H1 (cell line): ENCODE results near the gene B3GALT5. TPM values are rescaled to one million over a fixed set of nuclear protein-coding genes. Genes with fewer than 3 reads are reported as not detected.
A peak's percentile ranks its signal among the peaks of the same experiment; 100 is the strongest.

ENCODE experiments used
- CTCF ChIA-PET: fragments of 300-600 bp; sonication (Branson Sonifier 250); formaldehyde crosslinking; loops from one replicate; lab custom pipeline; 2021; ENCODE audit not compliant: partially characterized antibody; lab: Charles Lee
- POLR2A ChIA-PET: fragments of 300-600 bp; sonication (Branson Sonifier 250); formaldehyde crosslinking; loops from one replicate; lab custom pipeline; 2021; ENCODE audit warnings: inconsistent platforms; ENCODE audit not compliant: partially characterized antibody; lab: Charles Lee
- DNase-seq, 2 experiments: peaks; one replicate each; pipeline versions ENCODE4 v3.0.0 to v3.0.0-alpha.2; 2010 to 2022; ENCODE audit warnings: low spot score in 2 of 2, low read depth in 1 of 2, mixed read lengths in 1 of 2
- FAIRE-seq: peaks from 2 replicates; lab custom pipeline; 2011; peaks lifted over from hg19 to GRCh38; lab: Jason Lieb, UNC
- H2AFZ ChIP-seq: 2 replicates; pipeline ENCODE4 v1.8.1; 2012; ENCODE audit warnings: low read length, inconsistent platforms
- H2AK5ac ChIP-seq: 2 replicates; pipeline ENCODE4 v1.6.1; 2013; ENCODE audit warnings: low read depth, low read length
- H2BK120ac ChIP-seq: replicated peaks from 2 replicates; pipeline ENCODE3; 2013; ENCODE audit warnings: low read depth, low read length, inconsistent platforms
- H2BK12ac ChIP-seq: 2 replicates; pipeline ENCODE4 v1.6.1; 2013; ENCODE audit warnings: low read depth, low read length
- H2BK15ac ChIP-seq: 2 replicates; pipeline ENCODE4 v1.6.1; 2013; ENCODE audit warnings: low read length
- H2BK20ac ChIP-seq: 2 replicates; pipeline ENCODE4 v1.6.1; 2013; ENCODE audit warnings: low read length
- H2BK5ac ChIP-seq: 2 replicates; pipeline ENCODE4 v1.6.1; 2013; ENCODE audit warnings: low read depth, low read length
- H3K14ac ChIP-seq: 2 replicates; pipeline ENCODE4 v1.6.1; 2013; ENCODE audit warnings: inconsistent platforms; ENCODE audit not compliant: insufficient read length
- H3K18ac ChIP-seq: 2 replicates; pipeline ENCODE4 v1.6.1; 2013; ENCODE audit warnings: low read length; ENCODE audit errors: extremely low read depth
- H3K23ac ChIP-seq: 2 replicates; pipeline ENCODE4 v1.6.1; 2013; ENCODE audit warnings: inconsistent platforms; ENCODE audit not compliant: insufficient read length
- H3K23me2 ChIP-seq: 2 replicates; pipeline ENCODE4 v1.6.1; 2013; ENCODE audit warnings: low read depth, low read length
- H3K27ac ChIP-seq: 2 replicates; pipeline ENCODE4 v1.6.1; 2011; ENCODE audit warnings: low read depth, low read length, inconsistent platforms
- H3K27me3 ChIP-seq, 4 experiments: replicated peaks in 1 of 4; 1 replicate in 1 of 4; 2 replicates in 3 of 4; pipeline versions ENCODE4 v1.6.1 to v1.8.1; 2011 to 2013; ENCODE audit warnings: low read length in 3 of 4, mild to moderate bottlenecking in 3 of 4, inconsistent platforms in 2 of 4, mixed read lengths in 2 of 4, moderate library complexity in 1 of 4; ENCODE audit not compliant: control insufficient read depth in 3 of 4, insufficient read depth in 3 of 4; ENCODE audit errors: extremely low read depth in 1 of 4
- H3K36me3 ChIP-seq, 4 experiments: 2 replicates each; pipeline versions ENCODE4 v1.6.1 to v1.8.1; 2011 to 2013; ENCODE audit warnings: mild to moderate bottlenecking in 4 of 4, low read length in 3 of 4, moderate library complexity in 2 of 4, control low read depth in 1 of 4, inconsistent platforms in 1 of 4; ENCODE audit not compliant: insufficient read depth in 4 of 4, control insufficient read depth in 2 of 4
- H3K4ac ChIP-seq: replicated peaks from 2 replicates; pipeline ENCODE3; 2013; ENCODE audit warnings: low read length, low read depth, mixed read lengths, inconsistent platforms; ENCODE audit not compliant: insufficient read length
- H3K4me1 ChIP-seq, 4 experiments: replicated peaks in 1 of 4; 1 replicate in 1 of 4; 2 replicates in 3 of 4; pipeline versions ENCODE4 v1.6.1 to v1.8.1; 2011 to 2013; ENCODE audit warnings: low read length in 3 of 4, inconsistent platforms in 2 of 4, mixed read lengths in 1 of 4; ENCODE audit not compliant: insufficient read depth in 4 of 4, control insufficient read depth in 3 of 4
- H3K4me2 ChIP-seq, 2 experiments: 2 replicates each; pipeline versions ENCODE4 v1.6.1 to v1.8.1; 2011 to 2013; ENCODE audit warnings: low read depth in 2 of 2, low read length in 2 of 2, control low read depth in 1 of 2, inconsistent platforms in 1 of 2, mild to moderate bottlenecking in 1 of 2; ENCODE audit not compliant: insufficient read depth in 1 of 2
- H3K4me3 ChIP-seq, 4 experiments: fragments of 200-600, 300-600 bp in 1 of 4; sonication (generic), shearing (Covaris generic), sonication (Bioruptor Twin) in 1 of 4; 2 replicates each; pipeline versions ENCODE4 v1.5.1 to v1.8.1; 2011 to 2016; ENCODE audit warnings: low read length in 4 of 4, low read depth in 3 of 4, control low read depth in 2 of 4, inconsistent platforms in 2 of 4, mild to moderate bottlenecking in 2 of 4, mixed read lengths in 1 of 4, moderate library complexity in 1 of 4; ENCODE audit not compliant: insufficient read depth in 2 of 4; ENCODE audit errors: extremely low read depth in 1 of 4
- H3K56ac ChIP-seq: replicated peaks from 2 replicates; pipeline ENCODE3; 2013; ENCODE audit warnings: low read depth, mild to moderate bottlenecking, mixed read lengths, low read length, inconsistent platforms; ENCODE audit not compliant: insufficient read length
- H3K79me1 ChIP-seq: 2 replicates; pipeline ENCODE4 v1.6.1; 2013; ENCODE audit warnings: low read depth, low read length, control low read depth
- H3K79me2 ChIP-seq, 2 experiments: 2 replicates each; pipeline versions ENCODE4 v1.6.1 to v1.8.1; 2012 to 2013; ENCODE audit warnings: low read length in 2 of 2, mild to moderate bottlenecking in 2 of 2, inconsistent platforms in 1 of 2; ENCODE audit not compliant: insufficient read depth in 2 of 2, control insufficient read depth in 1 of 2
- H3K9ac ChIP-seq, 4 experiments: replicated peaks in 1 of 4; 1 replicate in 1 of 4; 2 replicates in 3 of 4; pipeline versions ENCODE4 v1.6.1 to v1.8.1; 2011 to 2013; ENCODE audit warnings: low read depth in 3 of 4, low read length in 3 of 4, control low read depth in 2 of 4, mild to moderate bottlenecking in 2 of 4, moderate library complexity in 2 of 4, inconsistent platforms in 1 of 4; ENCODE audit errors: extremely low read depth in 1 of 4
- H3K9me3 ChIP-seq, 2 experiments: 2 replicates each; pipeline versions ENCODE4 v1.6.1 to v1.8.1; 2012 to 2013; ENCODE audit warnings: mild to moderate bottlenecking in 2 of 2, moderate library complexity in 2 of 2, control low read depth in 1 of 2, inconsistent platforms in 1 of 2, low read depth in 1 of 2, low read length in 1 of 2, mixed read lengths in 1 of 2; ENCODE audit not compliant: insufficient read depth in 2 of 2
- H4K20me1 ChIP-seq, 2 experiments: replicated peaks in 1 of 2; 2 replicates each; pipeline versions ENCODE3 to v1.8.1; 2011 to 2013; ENCODE audit warnings: inconsistent platforms in 2 of 2, low read length in 2 of 2, mild to moderate bottlenecking in 1 of 2; ENCODE audit not compliant: insufficient read depth in 2 of 2, control insufficient read depth in 1 of 2
- H4K5ac ChIP-seq: 2 replicates; pipeline ENCODE4 v1.6.1; 2013; ENCODE audit warnings: low read length, low read depth, mixed read lengths, inconsistent platforms; ENCODE audit not compliant: insufficient read length
- H4K8ac ChIP-seq: 2 replicates; pipeline ENCODE4 v1.8.0; 2013; ENCODE audit warnings: mild to moderate bottlenecking, moderate library complexity, low read length, inconsistent platforms; ENCODE audit not compliant: insufficient read depth; ENCODE audit errors: extremely low read depth
- H4K91ac ChIP-seq: replicated peaks from 2 replicates; pipeline ENCODE3; 2013; ENCODE audit warnings: low read length, mixed read lengths, inconsistent platforms; ENCODE audit not compliant: insufficient read length
- CEBPB ChIP-seq: IDR thresholded peaks from 2 replicates; pipeline ENCODE4 v1.6.1; 2012; ENCODE audit warnings: low read depth, low read length
- CTBP2 ChIP-seq: IDR thresholded peaks from 2 replicates; pipeline ENCODE4 v1.7.0; 2011; ENCODE audit warnings: borderline replicate concordance, mild to moderate bottlenecking, moderate library complexity, mixed read lengths, low read length; ENCODE audit not compliant: insufficient read depth, insufficient read length
- HDAC2 ChIP-seq, 2 experiments: fragments of 300-600 bp in 1 of 2; sonication (generic) in 1 of 2; IDR thresholded peaks; 2 replicates each; pipeline ENCODE4 v1.6.1; 2011 to 2012; ENCODE audit warnings: low read depth in 2 of 2, low read length in 2 of 2, mild to moderate bottlenecking in 2 of 2, moderate library complexity in 2 of 2, borderline replicate concordance in 1 of 2, inconsistent platforms in 1 of 2
- NANOG ChIP-seq: IDR thresholded peaks from 2 replicates; pipeline ENCODE4 v1.6.1; 2011; ENCODE audit warnings: low read length, low read depth, mild to moderate bottlenecking, inconsistent platforms; ENCODE audit not compliant: insufficient read depth, poor library complexity, severe bottlenecking
- POLR2AphosphoS5 ChIP-seq: IDR thresholded peaks from 2 replicates; pipeline ENCODE4 v1.6.1; 2011; ENCODE audit warnings: low read depth, low read length
- RAD21 ChIP-seq, 2 experiments: IDR thresholded peaks in 1 of 2; conservative IDR thresholded peaks in 1 of 2; 2 replicates each; pipeline ENCODE4 v1.6.1; 2011; ENCODE audit warnings: low read depth in 2 of 2, low read length in 2 of 2, improper control_type of control experiment in 1 of 2, inconsistent platforms in 1 of 2, mild to moderate bottlenecking in 1 of 2, moderate library complexity in 1 of 2
- WGBS, 2 experiments: shearing (Covaris generic) in 1 of 2; methylation state at CpG; one replicate each; pipeline versions ENCODE4 v1.1.6 to v1.1.7; 2013 to 2015; ENCODE audit warnings: low lambda C conversion rate in 2 of 2, mixed read lengths in 2 of 2, inconsistent platforms in 1 of 2, low coverage in 1 of 2, missing lambda C conversion rate in 1 of 2; ENCODE audit not compliant: insufficient replicate concordance in 2 of 2, insufficient coverage in 1 of 2, insufficient read length in 1 of 2; ENCODE audit errors: extremely low coverage in 1 of 2, missing lambda C conversion rate in 1 of 2; 5-methylcytosine and 5-hydroxymethylcytosine counted together
- polyA plus RNA-seq, 7 experiments: library from polyadenylated mRNA; depleted of rRNA in 3 of 7; stranded (reverse) in 5 of 7; unstranded in 2 of 7; fragments of >200 nt in 5 of 7; fragments of 200-250 nt in 2 of 7; gene quantifications; 1 replicate in 5 of 7; 2 replicates in 1 of 7; 4 replicates in 1 of 7; pipeline versions ENCODE4 v1.2.1 to v1.2.3, GENCODE V29; 2011 to 2013; ENCODE audit warnings: missing spikeins in 2 of 7, mixed read lengths in 2 of 7
- total RNA-seq: library from RNA; stranded (reverse); fragmentation: NEBNext Ultra II Directional; extraction: Animal tissue kit (Norgen Biotek cat#: 25700); gene quantifications from 2 replicates; pipeline ENCODE4 v1.2.1, GENCODE V29; 2021

B3GALT5 gene
- total and polyA plus RNA-seq, 2 of the 8 experiments (the other 6 are each of a cell fraction or from before 2014, with no cell fraction given) = 11.9 to 25.1 TPM

DNA sequence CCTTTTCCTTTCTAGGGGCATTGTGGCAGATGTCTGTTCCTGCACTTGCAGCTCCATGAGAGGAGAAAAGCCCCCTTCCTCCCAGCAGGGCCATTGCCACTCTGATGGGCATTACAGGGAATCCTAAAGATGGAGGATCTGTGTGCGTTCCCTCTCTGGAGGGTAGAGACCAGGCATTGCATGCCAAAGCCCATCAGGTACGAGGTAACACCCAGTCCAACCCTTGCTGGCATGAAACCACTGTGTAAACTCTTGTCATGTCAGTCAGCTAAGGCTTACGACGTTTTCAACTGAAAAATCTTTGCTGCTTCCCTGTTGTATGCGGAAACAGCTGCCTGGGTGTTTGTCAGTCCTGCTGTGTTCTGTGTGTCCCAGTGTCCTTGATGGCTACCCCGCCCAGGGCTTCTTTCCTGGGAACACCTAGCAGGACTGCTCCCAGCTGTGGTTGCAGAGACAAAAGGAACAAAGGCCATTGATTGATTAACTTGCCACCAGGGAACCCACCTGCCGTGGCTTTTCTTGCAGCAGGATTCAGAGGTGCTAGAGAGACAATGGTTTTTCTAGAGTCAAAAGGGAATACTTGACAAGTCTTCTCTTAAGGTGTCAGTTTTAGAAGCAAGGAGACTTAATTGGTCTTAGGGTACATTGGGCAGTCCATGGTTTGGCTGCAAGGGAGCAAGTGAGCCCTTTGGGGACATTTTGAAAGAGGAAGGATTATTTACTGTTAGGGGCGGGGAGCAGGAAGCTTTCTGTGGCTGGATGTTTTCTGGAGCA lies 24.6 kb downstream of the B3GALT5 start:
- H3K9ac ChIP-seq = peak overlapping the region in 1 of 4 experiments; percentile 1; a peak in 2 of 7 replicates
- ChIA-PET POLR2A (interaction anchor here (0.6 to 20.1 kb wide), 5 partner anchors 8 to 105 kb away, joined by 3 to 222 read pairs (median 3); partner anchors contain the start of gene B3GALT5), CTCF (interaction anchor here (0.7 kb wide), 1 partner anchor 39 kb away, joined by 3 read pairs; no protein-coding TSS in a partner anchor)
- peaks cover 0 to 5% (median 0%) of the 10 kb centered on the region in 4 experiments; a peak in 2 of 8 replicates for H3K36me3 ChIP-seq
- no peaks in the 10 kb centered on the region for H3K27me3 ChIP-seq
- no peaks in the 10 kb centered on the region for H4K20me1 ChIP-seq
- no peak overlapping the region for H2AFZ ChIP-seq
- H4K5ac ChIP-seq = no peak overlapping the region
- no peak overlapping the region for H3K56ac ChIP-seq
- H2BK12ac ChIP-seq = peak overlapping the region; percentile 97; the same call in 1 of the 2 replicates
- peaks cover 14% of the 10 kb centered on the region for H3K79me1 ChIP-seq
- H3K27ac ChIP-seq = peak overlapping the region; percentile 52; the same call in 1 of the 2 replicates
- peak overlapping the region; percentile 41 to 49 for H3K4me2 ChIP-seq
- no peak overlapping the region for H4K8ac ChIP-seq
- H3K23ac ChIP-seq = no peak overlapping the region
- H3K23me2 ChIP-seq = no peaks in the 10 kb centered on the region
- peaks cover 14 to 39% (median 33%) of the 10 kb centered on the region in 4 experiments for H3K4me1 ChIP-seq
- no peak overlapping the region; a peak in 1 of 8 replicates for H3K4me3 ChIP-seq
- H2BK20ac ChIP-seq = peak overlapping the region; percentile 89
- DNase-seq (no peak), FAIRE-seq (no peak)
- peak overlapping the region; percentile 76; the same call in 1 of the 2 replicates for H2BK15ac ChIP-seq
- TF ChIP-seq POLR2AphosphoS5 (no peak), CTBP2 (peak; percentile 36), RAD21 (IDR thresholded peaks at IDR 0.05 in 1 of 2, conservative IDR thresholded peaks at IDR 0.05 in 1 of 2; ENCODE audit: low read depth in 2 of 2, low read length in 2 of 2) (0 out of 4 replicates have a peak, but pooled peaks of 1 of the 2 experiments have one; percentile 3), NANOG (peak; percentile 73), HDAC2 (IDR thresholded peaks at IDR 0.05; ENCODE audit: borderline replicate concordance in 1 of 2, low read depth in 2 of 2, low read length in 2 of 2) (peak in 1 of 2 experiments; percentile 42; a peak in 1 of 4 replicates), CEBPB (no peak)
- H3K4ac ChIP-seq = no peak overlapping the region
- peak overlapping the region; percentile 76 for H3K18ac ChIP-seq
- H2AK5ac ChIP-seq = peak overlapping the region; percentile 20; the same call in 1 of the 2 replicates
- no peak overlapping the region for H3K14ac ChIP-seq
- peaks cover 11 to 95% of the 10 kb centered on the region in 2 experiments for H3K79me2 ChIP-seq
- 57% methylated on average over 8 of the region's 8 CpGs; no CpG with 5 or more reads in 1 of the 2 experiments for WGBS, 2 experiments
- H4K91ac ChIP-seq = peak overlapping the region; percentile 56
- no peaks in the 10 kb centered on the region for H3K9me3 ChIP-seq
- peak overlapping the region; percentile 16 for H2BK120ac ChIP-seq
- H2BK5ac ChIP-seq = peak overlapping the region; percentile 76; the same call in 1 of the 2 replicates
